Loucy (cell line): ENCODE measurements around the gene SRSF9.

ENCODE experiments used
- CTCF ChIP-seq: fragments of 200-600 bp; sonication (generic); conservative IDR thresholded peaks from 2 replicates; pipeline ENCODE4 v1.5.1; 2014; ENCODE audit warnings: mild to moderate bottlenecking, antibody characterized with exemption, low read length
- EZH2phosphoT487 ChIP-seq: fragments of 200-600 bp; IDR thresholded peaks from 2 replicates; pipeline ENCODE4 v1.6.1; 2018; ENCODE audit warnings: antibody characterized with exemption, mild to moderate bottlenecking, moderate library complexity, borderline replicate concordance

GRCh38 chr12:120485961-120486881, 16.7 kb upstream of the SRSF9 start:
- no peak for TF ChIP-seq CTCF
- TF ChIP-seq EZH2phosphoT487 = no peak
